IMR-90 (cell line): ENCODE data around the gene OR51G2. TPM values are rescaled to one million over a fixed set of nuclear protein-coding genes. Genes with fewer than 3 reads are reported as not detected.
A peak's percentile ranks its signal among the peaks of the same experiment; 100 is the strongest.

ENCODE experiments used
- ATAC-seq: fragments of 200-7000 bp; cut with Tn5 transposase; 2 replicates; pipeline ENCODE4 v1.9.1; 2020; ENCODE audit warnings: low read depth, mild to moderate bottlenecking, moderate library complexity
- BruUV-seq: library from RNA; stranded (reverse); fragments of 400-500 nt; replicated peaks from 2 replicates; lab custom pipeline; 2021; lab: Mats Ljungman, UMichigan
- CTCF ChIA-PET: fragments of 300-600 bp; formaldehyde crosslinking; extraction: SDS; loops from one replicate; lab custom pipeline; 2021; ENCODE audit warnings: antibody characterized with exemption; lab: Yijun Ruan, JAX
- POLR2A ChIA-PET: fragments of 300-600 bp; sonication (Branson Sonifier 250); formaldehyde crosslinking; loops from one replicate; lab custom pipeline; 2022; ENCODE audit warnings: antibody characterized with exemption; ENCODE audit not compliant: unreplicated experiment; lab: Charles Lee
- DNase-seq: peaks from one replicate; pipeline ENCODE4 v3.0.0; 2013
- H2AFZ ChIP-seq: replicated peaks from 2 replicates; pipeline ENCODE3; 2013; ENCODE audit warnings: low read length, mild to moderate bottlenecking; ENCODE audit not compliant: poor library complexity
- H2AK5ac ChIP-seq: 2 replicates; pipeline ENCODE4 v1.6.1; 2013; ENCODE audit warnings: low read depth, low read length, inconsistent platforms
- H2AK9ac ChIP-seq: replicated peaks from 2 replicates; pipeline ENCODE3; 2013; ENCODE audit warnings: mild to moderate bottlenecking, low read depth, low read length, moderate library complexity; ENCODE audit not compliant: poor library complexity
- H2BK120ac ChIP-seq: 2 replicates; pipeline ENCODE4 v1.6.1; 2013; ENCODE audit warnings: low read depth, low read length, inconsistent platforms
- H2BK15ac ChIP-seq: 3 replicates; pipeline ENCODE4 v1.6.1; 2013; ENCODE audit warnings: low read depth, low read length, inconsistent platforms
- H2BK20ac ChIP-seq: 2 replicates; pipeline ENCODE4 v1.6.1; 2013; ENCODE audit warnings: low read depth, mild to moderate bottlenecking, inconsistent platforms, low read length, moderate library complexity
- H2BK5ac ChIP-seq: 2 replicates; pipeline ENCODE4 v1.6.1; 2013; ENCODE audit warnings: mild to moderate bottlenecking, low read depth, low read length, inconsistent platforms; ENCODE audit not compliant: poor library complexity, severe bottlenecking
- H3K14ac ChIP-seq: replicated peaks from 2 replicates; pipeline ENCODE4 v1.6.1; 2013; ENCODE audit warnings: low read depth, low read length, inconsistent platforms
- H3K18ac ChIP-seq: 2 replicates; pipeline ENCODE4 v1.6.1; 2013; ENCODE audit warnings: low read depth, low read length, control low read depth
- H3K23ac ChIP-seq: 2 replicates; pipeline ENCODE4 v1.6.1; 2013; ENCODE audit warnings: low read depth, low read length, inconsistent platforms
- H3K27ac ChIP-seq: 2 replicates; pipeline ENCODE4 v1.5.1; 2013; ENCODE audit warnings: mild to moderate bottlenecking, control low read depth, low read length; ENCODE audit not compliant: insufficient read depth
- H3K27me3 ChIP-seq: 2 replicates; pipeline ENCODE4 v1.6.1; 2013; ENCODE audit warnings: low read length; ENCODE audit not compliant: control insufficient read depth, insufficient read depth
- H3K36me3 ChIP-seq: 2 replicates; pipeline ENCODE4 v1.6.1; 2013; ENCODE audit warnings: low read length, mixed read lengths; ENCODE audit not compliant: control insufficient read depth, insufficient read depth
- H3K4ac ChIP-seq: 2 replicates; pipeline ENCODE4 v1.6.1; 2013; ENCODE audit warnings: low read depth, low read length, inconsistent platforms
- H3K4me1 ChIP-seq: 2 replicates; pipeline ENCODE4 v1.6.1; 2013; ENCODE audit warnings: low read length, mixed read lengths; ENCODE audit not compliant: control insufficient read depth, insufficient read depth
- H3K4me2 ChIP-seq: 2 replicates; pipeline ENCODE4 v1.6.1; 2013; ENCODE audit warnings: low read depth, mild to moderate bottlenecking, control low read depth, low read length, moderate library complexity
- H3K4me3 ChIP-seq: 2 replicates; pipeline ENCODE4 v1.5.1; 2013; ENCODE audit warnings: low read depth, mild to moderate bottlenecking, control low read depth, low read length, moderate library complexity; ENCODE audit not compliant: insufficient read depth
- H3K56ac ChIP-seq: 2 replicates; pipeline ENCODE4 v1.6.1; 2013; ENCODE audit warnings: low read length, inconsistent platforms; ENCODE audit not compliant: insufficient read depth; ENCODE audit errors: extremely low read depth
- H3K79me1 ChIP-seq, 2 experiments: 2 replicates each; pipeline ENCODE4 v1.6.1; 2013; ENCODE audit warnings: low read length in 2 of 2, inconsistent platforms in 1 of 2, low read depth in 1 of 2
- H3K9ac ChIP-seq: 2 replicates; pipeline ENCODE4 v1.6.1; 2013; ENCODE audit warnings: low read depth, low read length, control low read depth
- H3K9me1 ChIP-seq: 2 replicates; pipeline ENCODE4 v1.6.1; 2013; ENCODE audit warnings: low read length, inconsistent platforms; ENCODE audit not compliant: insufficient read depth
- H3K9me3 ChIP-seq: 2 replicates; pipeline ENCODE4 v1.6.1; 2013; ENCODE audit warnings: low read length; ENCODE audit not compliant: control insufficient read depth, insufficient read depth
- H4K20me1 ChIP-seq: 2 replicates; pipeline ENCODE4 v1.6.1; 2013; ENCODE audit warnings: low read length, inconsistent platforms; ENCODE audit not compliant: insufficient read depth
- H4K5ac ChIP-seq: 2 replicates; pipeline ENCODE4 v1.6.1; 2013; ENCODE audit warnings: mild to moderate bottlenecking, low read depth, low read length, control low read depth
- H4K8ac ChIP-seq, 2 experiments: 2 replicates each; pipeline ENCODE4 v1.6.1; 2013; ENCODE audit warnings: low read depth in 2 of 2, low read length in 2 of 2, control low read depth in 1 of 2, inconsistent platforms in 1 of 2
- H4K91ac ChIP-seq: 2 replicates; pipeline ENCODE4 v1.6.1; 2013; ENCODE audit warnings: low read depth, low read length, inconsistent platforms; ENCODE audit not compliant: insufficient read depth
- CEBPB ChIP-seq: IDR thresholded peaks from 2 replicates; pipeline ENCODE4 v1.6.1; 2012; ENCODE audit warnings: low read depth, low read length, improper control_type of control experiment
- WGBS, 2 experiments: methylation state at CpG; one replicate each; pipeline versions ENCODE4 v1.1.5 to v1.1.7; 2013; ENCODE audit warnings: missing lambda C conversion rate in 2 of 2; ENCODE audit not compliant: insufficient read length in 1 of 2; ENCODE audit errors: extremely low coverage in 2 of 2; 5-methylcytosine and 5-hydroxymethylcytosine counted together
- dilution Hi-C: fragments of 300-500 bp; cut with HindIII; formaldehyde crosslinking; loops from one replicate; pipeline ENCODE4 v1.14.3; 2018; ENCODE audit warnings: low sequenced_read_pairs; ENCODE audit not compliant: unreplicated experiment
- in situ Hi-C: fragments of 300-500 bp; cut with MboI; formaldehyde crosslinking; loops from 3 replicates; pipeline ENCODE4 v1.14.3; 2019; ENCODE audit warnings: low sequenced_read_pairs, inconsistent platforms, mixed read lengths
- intact Hi-C: fragments of 100-400 bp; cut with micrococcal nuclease; formaldehyde crosslinking; loops from 2 replicates; pipeline ENCODE4 v1.10.0; 2022
- polyA plus RNA-seq, 3 experiments: library from polyadenylated mRNA; depleted of rRNA; stranded (reverse); fragments of >200 nt; gene quantifications; 2 replicates each; pipeline ENCODE4 v1.2.3, GENCODE V29; 2012; ENCODE audit warnings: low replicate concordance in 1 of 3
- total RNA-seq: library from RNA; depleted of rRNA; stranded (reverse); fragments of >200 nt; gene quantifications from 2 replicates; pipeline ENCODE4 v1.2.3, GENCODE V29; 2012
- TF ChIP-seq, protein P1 (sequence below): fragments of 150-350 bp; IDR thresholded peaks from 2 replicates; pipeline ENCODE4 v1.6.1; 2016; ENCODE audit warnings: low read depth, mild to moderate bottlenecking, low read length, moderate library complexity, borderline replicate concordance

The OR51G2 gene
- total and polyA plus RNA-seq, 2 of the 4 experiments (the other 2 are of a cell fraction): not detected

DNA sequence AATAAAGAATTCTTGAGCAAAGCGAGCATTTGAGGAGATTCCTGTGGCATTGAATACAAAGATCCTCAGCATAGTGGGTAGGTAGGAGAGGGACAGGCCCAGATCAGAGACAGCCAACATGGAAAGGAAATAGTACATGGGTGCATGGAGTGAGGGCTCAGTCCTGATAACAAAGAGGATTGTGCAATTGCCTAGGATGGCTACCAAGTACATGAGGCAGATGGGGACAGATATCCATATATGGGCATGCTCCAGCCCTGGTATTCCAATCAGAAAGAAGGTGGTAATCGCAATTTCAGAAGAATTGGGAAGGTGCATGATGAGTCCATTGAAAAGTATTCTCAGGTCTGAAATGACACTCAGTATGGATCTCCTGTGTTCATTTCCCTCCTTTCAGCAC is 28.9 kb downstream of the OR51G2 start:
- intact Hi-C loops: no loop called here

More for the DNA sequence above, 28.9 kb downstream of the OR51G2 start:
- Histone ChIP-seq H3K4me1 (no peaks in the 10 kb centered on the region; the same call in 1 of the 2 replicates), H2AFZ (no peak overlapping the region), H3K23ac (0 out of 2 replicates have a peak overlapping the region, but pooled peaks have one; percentile 25), H3K4me2 (no peak overlapping the region), H3K9me3 (no peaks in the 10 kb centered on the region), H2BK15ac (0 out of 3 replicates have a peak overlapping the region, but pooled peaks have one; percentile 36), H4K20me1 (no peaks in the 10 kb centered on the region), H4K91ac (no peak overlapping the region), H3K4me3 (no peak overlapping the region), H2AK9ac (no peak overlapping the region), H3K4ac (peak overlapping the region; percentile 27; the same call in 1 of the 2 replicates), H2AK5ac (no peak overlapping the region; the same call in 1 of the 2 replicates), H2BK20ac (peak overlapping the region; percentile 57), H2BK5ac (no peak overlapping the region), H3K18ac (peak overlapping the region; percentile 12; the same call in 1 of the 2 replicates), H4K5ac (no peak overlapping the region), H3K79me1 (no peaks in the 10 kb centered on the region), H3K27me3 (no peaks in the 10 kb centered on the region), H3K36me3 (no peaks in the 10 kb centered on the region), H3K56ac (no peak overlapping the region), H4K8ac (no peak overlapping the region), H3K27ac (no peak overlapping the region), H3K9ac (no peak overlapping the region), H3K9me1 (no peaks in the 10 kb centered on the region), H2BK120ac (peak overlapping the region; percentile 52), H3K14ac (peak overlapping the region; percentile 29; the same call in 1 of the 2 replicates)
- DNase-seq: peak; percentile 2
- CTCF ChIA-PET: no interaction called here
- in situ Hi-C loops (no loop called here), dilution Hi-C loops (no loop called here)
- 80% methylated on average over 1 of the region's 2 CpGs; no CpG with 5 or more reads in 1 of the 2 experiments for WGBS, 2 experiments
- no peak for ATAC-seq
- no TSS peak for BruUV-seq
- TF ChIP-seq CEBPB: peak; percentile 81
- TF ChIP-seq, protein P1, sequence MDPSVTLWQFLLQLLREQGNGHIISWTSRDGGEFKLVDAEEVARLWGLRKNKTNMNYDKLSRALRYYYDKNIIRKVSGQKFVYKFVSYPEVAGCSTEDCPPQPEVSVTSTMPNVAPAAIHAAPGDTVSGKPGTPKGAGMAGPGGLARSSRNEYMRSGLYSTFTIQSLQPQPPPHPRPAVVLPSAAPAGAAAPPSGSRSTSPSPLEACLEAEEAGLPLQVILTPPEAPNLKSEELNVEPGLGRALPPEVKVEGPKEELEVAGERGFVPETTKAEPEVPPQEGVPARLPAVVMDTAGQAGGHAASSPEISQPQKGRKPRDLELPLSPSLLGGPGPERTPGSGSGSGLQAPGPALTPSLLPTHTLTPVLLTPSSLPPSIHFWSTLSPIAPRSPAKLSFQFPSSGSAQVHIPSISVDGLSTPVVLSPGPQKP: no peak
- POLR2A ChIA-PET: no interaction called here
